GM19193 (cell line): Measurements from ENCODE around the gene IP6K1.

Experiments used
- POLR2A ChIP-seq: IDR thresholded peaks from 4 replicates; pipeline ENCODE4 v1.6.1; 2011; ENCODE audit not compliant: insufficient read depth, insufficient read length; ENCODE audit errors: extremely low read depth

Gene IP6K1

GRCh38 chr3:49699281-49699979 is 86.9 kb downstream of the IP6K1 start:
- no peak for TF ChIP-seq POLR2A

GRCh38 chr3:49689046-49689907 is 97.1 kb downstream of the IP6K1 start, which contains the start of the genes MST1 and RNF123:
Gene MST1 (minus strand): TSS chr3:49689474. CDS start chr3:49688691, 783 bp downstream.
Gene RNF123 (plus strand): TSS chr3:49689557. CDS start chr3:49691166, 1,609 bp downstream.
- peak; percentile 71 for TF ChIP-seq POLR2A

DNA sequence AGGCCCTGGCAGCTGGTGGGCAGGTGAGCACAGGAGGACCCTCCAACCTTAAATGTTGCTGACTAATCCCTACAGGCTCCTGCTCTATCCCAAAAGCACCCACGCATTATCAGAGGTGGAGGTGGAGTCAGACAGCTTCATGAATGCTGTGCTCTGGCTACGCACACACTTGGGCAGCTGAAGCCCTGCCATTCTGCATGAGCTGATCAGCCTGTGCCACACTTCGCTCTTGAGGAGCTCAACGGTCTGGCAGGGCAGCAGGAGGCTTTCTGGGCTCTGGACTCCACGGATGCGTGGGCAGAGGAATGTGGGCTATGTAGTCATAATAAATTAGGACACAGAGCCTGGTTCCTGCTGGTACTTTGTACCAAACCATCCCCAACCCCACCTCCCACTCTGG is 103.2 kb downstream of the IP6K1 start:
- no peak for TF ChIP-seq POLR2A

- TF ChIP-seq POLR2A = no peak
Measured at GRCh38 chr3:49681543-49681942, 104.8 kb downstream of the IP6K1 start.

GRCh38 chr3:49681232-49681522 is 105.2 kb downstream of the IP6K1 start:
- TF ChIP-seq POLR2A = no peak

GRCh38 chr3:49680493-49681231 is 105.7 kb downstream of the IP6K1 start:
- TF ChIP-seq POLR2A = no peak

DNA sequence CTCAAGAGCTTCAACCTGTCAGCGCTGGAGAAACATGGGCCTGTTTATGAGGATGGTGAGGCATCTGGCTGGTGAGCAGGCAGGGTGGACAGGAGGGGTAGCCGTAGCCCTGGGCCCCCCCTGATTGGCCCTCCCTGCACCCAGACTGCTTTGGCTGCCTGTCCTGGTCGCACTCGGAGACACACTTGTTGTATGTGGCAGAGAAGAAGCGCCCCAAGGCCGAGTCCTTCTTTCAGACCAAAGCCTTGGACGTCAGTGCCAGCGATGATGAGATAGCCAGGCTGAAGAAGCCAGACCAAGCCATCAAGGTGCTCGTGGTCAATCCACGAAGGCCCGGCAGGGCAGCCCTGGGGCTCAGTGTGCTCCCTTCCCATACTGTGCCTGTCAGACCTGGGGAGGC is 110.4 kb downstream of the IP6K1 start:
- TF ChIP-seq POLR2A = no peak

DNA sequence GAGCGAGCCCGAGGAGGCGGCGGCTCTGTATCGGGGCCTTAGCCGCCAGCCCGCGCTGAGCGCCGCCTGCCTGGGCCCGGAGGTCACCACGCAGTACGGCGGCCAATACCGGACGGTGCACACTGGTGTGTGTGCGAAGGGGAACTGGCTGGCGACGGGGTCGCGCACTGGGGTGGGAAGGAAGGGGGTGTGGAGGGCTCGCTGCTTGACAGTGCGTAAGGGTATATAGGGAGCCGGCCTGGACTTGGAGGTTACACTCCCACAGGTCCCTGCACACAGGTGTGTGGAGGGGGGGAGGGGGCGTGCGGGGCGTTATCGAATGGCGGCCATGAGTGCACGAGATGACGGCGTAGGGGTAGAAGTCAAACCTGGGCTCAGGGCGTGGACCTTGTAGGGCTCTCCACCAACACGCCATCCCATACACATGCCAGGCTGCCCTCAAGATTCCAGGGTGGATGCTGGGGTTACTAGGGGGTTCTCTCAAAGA is 111.8 kb downstream of the IP6K1 start:
- no peak for TF ChIP-seq POLR2A
